ENCODE results near the gene APH1A. TPM values are rescaled to one million over a fixed set of nuclear protein-coding genes. Genes with fewer than 3 reads are reported as not detected.

The APH1A gene
- total and polyA plus RNA-seq, 2 experiments from 2014 or later, result 29.5 to 78.6 TPM

DNA sequence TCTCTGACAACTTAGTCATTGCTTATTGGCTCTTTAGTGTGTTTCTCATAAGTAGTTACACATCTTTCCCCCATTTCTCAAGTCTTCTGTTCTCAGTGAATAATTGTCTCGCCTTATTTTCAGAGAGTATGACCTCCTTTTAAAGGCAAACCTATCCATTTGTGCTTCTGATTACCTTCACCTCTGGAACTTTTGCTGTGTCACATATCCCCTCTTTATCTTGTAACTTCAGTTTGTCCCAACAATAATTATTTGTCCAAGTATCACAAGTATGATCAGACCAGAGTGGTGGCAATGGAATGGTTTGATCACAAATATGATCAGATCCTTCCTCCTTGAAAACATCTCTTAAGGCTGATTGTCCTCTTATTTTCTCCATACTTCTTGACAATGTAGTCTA is 19.6 kb upstream of the APH1A start:
- peaks cover 20% of the 10 kb centered on the region for H3K36me3 ChIP-seq

DNA sequence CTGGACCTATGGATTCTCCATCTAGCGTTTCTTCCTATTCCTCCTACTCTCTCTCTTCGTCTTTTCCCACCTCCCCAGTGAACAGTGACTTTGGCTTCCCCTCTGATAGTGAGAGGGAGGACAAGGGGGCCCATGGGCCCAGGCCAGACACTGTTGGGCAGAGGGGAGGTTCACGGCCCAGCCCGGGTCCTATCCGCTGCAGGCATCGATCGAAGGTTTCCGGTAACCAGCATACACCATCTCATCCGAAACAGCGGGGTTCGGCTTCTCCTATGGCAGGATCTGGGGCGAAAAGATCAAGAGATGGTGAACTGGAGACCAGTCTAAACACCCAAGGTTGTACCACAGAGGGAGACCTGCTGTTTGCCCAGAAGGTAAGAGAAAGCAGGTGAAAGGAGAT is 14.4 kb upstream of the APH1A start:
- Histone ChIP-seq H3K4me3 (peak overlapping the region; percentile 34), H3K4me1 (ENCODE audit: low read depth) (peaks cover 6% of the 10 kb centered on the region), H3K27me3 (no peaks in the 10 kb centered on the region), H3K27ac (no peak overlapping the region), H3K9me3 (ENCODE audit: low read depth) (no peaks in the 10 kb centered on the region), H3K36me3 (peaks cover 20% of the 10 kb centered on the region)
- no peak for DNase-seq (ENCODE audit: low read depth in 1 of 2, low spot score in 1 of 2)
- TF ChIP-seq CTCF (IDR thresholded peaks at IDR 0.05; ENCODE audit: low read depth, low read length), result no peak

More for the DNA sequence above, 19.6 kb upstream of the APH1A start:
- no peak for DNase-seq (ENCODE audit: low read depth in 1 of 2, low spot score in 1 of 2)
- Histone ChIP-seq H3K27ac (no peak overlapping the region), H3K4me3 (no peak overlapping the region), H3K27me3 (no peaks in the 10 kb centered on the region), H3K4me1 (ENCODE audit: low read depth) (peaks cover 6% of the 10 kb centered on the region), H3K9me3 (ENCODE audit: low read depth) (no peaks in the 10 kb centered on the region)
- no peak for TF ChIP-seq CTCF (IDR thresholded peaks at IDR 0.05; ENCODE audit: low read depth, low read length)

- H3K36me3 ChIP-seq, result peaks cover 20% of the 10 kb centered on the region
- H3K4me3 ChIP-seq, result peak overlapping the region; percentile 34
- H3K9me3 ChIP-seq (ENCODE audit: low read depth), result no peaks in the 10 kb centered on the region
- no peak for TF ChIP-seq CTCF (IDR thresholded peaks at IDR 0.05; ENCODE audit: low read depth, low read length)
- H3K27ac ChIP-seq, result peak overlapping the region; percentile 18
- DNase-seq (ENCODE audit: low read depth in 1 of 2, low spot score in 1 of 2), result no peak
- peaks cover 6% of the 10 kb centered on the region for H3K4me1 ChIP-seq (ENCODE audit: low read depth)
- no peaks in the 10 kb centered on the region for H3K27me3 ChIP-seq
Observed at GRCh38 chr1:150282558-150282958, 13.7 kb upstream of the APH1A start.

DNA sequence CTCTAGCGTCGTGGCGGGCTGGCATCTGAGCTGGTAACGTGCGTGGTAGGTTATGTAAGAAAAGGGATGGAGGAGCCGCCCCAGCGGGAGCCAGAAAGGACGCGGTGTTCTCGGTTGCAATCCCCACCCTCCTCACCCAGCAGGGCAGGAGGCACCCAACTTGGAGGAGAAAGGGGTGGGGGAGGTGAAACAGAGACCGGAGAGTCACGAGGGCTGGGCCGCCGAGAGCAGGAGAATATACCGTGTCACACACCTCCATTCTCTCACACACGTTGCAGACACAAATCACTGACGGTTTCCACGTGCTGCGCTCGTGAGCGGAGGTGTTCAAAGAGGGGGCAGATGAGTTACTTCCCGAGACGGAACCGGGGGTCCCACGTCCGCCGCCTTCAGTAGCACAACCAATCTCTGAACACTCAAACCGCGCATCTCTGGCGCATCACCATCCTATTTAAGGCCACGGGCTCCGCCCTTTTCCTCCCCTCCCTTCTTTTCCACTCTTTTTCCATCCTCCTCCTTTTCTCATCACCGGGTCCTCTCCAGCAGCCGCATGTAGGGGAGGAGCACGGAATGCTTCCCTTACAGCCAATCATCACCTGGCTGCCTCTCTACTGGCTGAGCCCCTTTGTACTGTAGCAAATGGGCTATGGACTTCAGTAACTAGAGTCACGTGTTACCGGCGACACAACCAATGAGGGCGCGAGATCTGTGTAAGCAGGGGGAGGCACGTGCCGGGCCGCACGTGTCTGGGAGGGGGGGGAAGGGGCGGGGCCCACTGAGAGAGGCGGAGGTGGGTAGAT is 13.1 kb upstream of the APH1A start, which contains the start of gene CIART:
CIART (plus strand) TSS at position 797 of the 800 bp plus-strand sequence. CDS start 714 bp downstream, outside the sequence.
- Histone ChIP-seq H3K4me3 (peak within 1 kb of the TSS; percentile 34), H3K27me3 (no peaks in the 10 kb centered on the region), H3K9me3 (ENCODE audit: low read depth) (no peaks in the 10 kb centered on the region), H3K4me1 (ENCODE audit: low read depth) (peaks cover 6% of the 10 kb centered on the region), H3K27ac (peak within 1 kb of the TSS; percentile 69), H3K36me3 (peaks cover 14% of the 10 kb centered on the region)
- DNase-seq (ENCODE audit: low read depth in 1 of 2, low spot score in 1 of 2), result peak; percentile 98 to 99
- no peak for TF ChIP-seq CTCF (IDR thresholded peaks at IDR 0.05; ENCODE audit: low read depth, low read length)

DNA sequence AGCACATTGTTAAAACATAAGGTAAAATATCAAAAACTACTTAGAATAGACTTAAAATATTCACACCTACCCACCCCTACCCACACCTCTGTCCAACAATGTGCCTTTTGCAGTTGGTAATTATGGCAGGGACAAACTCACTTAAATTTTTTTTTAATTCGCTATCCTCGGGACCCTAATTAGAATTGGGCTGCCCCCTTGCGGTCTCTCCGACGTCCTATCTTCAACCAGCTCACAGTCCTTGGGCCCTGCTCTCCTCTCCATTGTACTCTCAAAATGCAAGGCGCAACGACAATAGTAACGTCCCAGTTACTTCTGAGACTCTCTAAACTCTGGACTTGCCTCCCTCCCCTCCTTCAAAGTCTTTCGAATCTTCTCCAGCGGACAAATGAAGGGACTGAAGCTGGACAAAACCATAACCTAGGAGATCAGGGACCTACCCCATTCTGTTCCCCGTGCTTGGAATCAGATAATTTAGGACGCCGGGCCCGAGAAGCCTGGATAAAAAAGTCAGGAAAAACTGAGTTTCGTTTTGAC is 12.5 kb upstream of the APH1A start:
- peak; percentile 73 for TF ChIP-seq CTCF (IDR thresholded peaks at IDR 0.05; ENCODE audit: low read depth, low read length)
- DNase-seq (ENCODE audit: low read depth in 1 of 2, low spot score in 1 of 2), result peak; percentile 78 to 80
- H3K9me3 ChIP-seq (ENCODE audit: low read depth), result no peaks in the 10 kb centered on the region

More for the DNA sequence above, 12.5 kb upstream of the APH1A start:
- peaks cover 7% of the 10 kb centered on the region for H3K36me3 ChIP-seq
- H3K27me3 ChIP-seq, result no peaks in the 10 kb centered on the region
- H3K27ac ChIP-seq, result peak overlapping the region; percentile 69
- H3K4me1 ChIP-seq (ENCODE audit: low read depth), result peaks cover 6% of the 10 kb centered on the region
- peak overlapping the region; percentile 34 for H3K4me3 ChIP-seq
